Heart right ventricle (tissue), 16 donors: Measurements from ENCODE around the gene SLX9. TPM values are rescaled to one million over a fixed set of nuclear protein-coding genes. Genes with fewer than 3 reads are reported as not detected.

Experiments used
- ATAC-seq, 8 donors: fragments of 200-7000 bp; cut with Tn5 transposase; one replicate each; pipeline ENCODE4 v1.9.1; 2020; ENCODE audit warnings: mild to moderate bottlenecking in 8 of 8, moderate library complexity in 8 of 8, moderate number of reproducible peaks in 1 of 8
- DNase-seq, 2 donors: peaks; one replicate each; pipeline ENCODE4 v3.0.0-alpha.2; 2020
- H3K27ac ChIP-seq, 10 donors: fragments of 200-600 bp; sonication (generic) in 2 of 10; one replicate each; pipeline versions ENCODE4 v1.5.0 to v1.8.0; 2020 to 2022; ENCODE audit warnings: mild to moderate bottlenecking in 3 of 10
- H3K27me3 ChIP-seq, 7 donors: fragments of 200-600 bp; one replicate each; pipeline ENCODE4 v1.8.0; 2021 to 2022; ENCODE audit warnings: mild to moderate bottlenecking in 2 of 7
- H3K36me3 ChIP-seq, 9 donors: fragments of 200-600 bp; sonication (generic) in 1 of 9; one replicate each; pipeline versions ENCODE4 v1.5.0 to v1.8.0; 2020 to 2022; ENCODE audit warnings: mild to moderate bottlenecking in 2 of 9
- H3K4me1 ChIP-seq, 9 donors: fragments of 200-600 bp; sonication (generic) in 1 of 9; one replicate each; pipeline versions ENCODE4 v1.5.0 to v1.8.0; 2020 to 2022; ENCODE audit warnings: mild to moderate bottlenecking in 4 of 9
- H3K4me3 ChIP-seq, 10 donors: fragments of 200-600 bp; sonication (generic) in 2 of 10; one replicate each; pipeline versions ENCODE4 v1.5.0 to v1.8.0; 2020 to 2022; ENCODE audit warnings: mild to moderate bottlenecking in 7 of 10, moderate library complexity in 2 of 10
- H3K9me3 ChIP-seq, 11 donors: fragments of 200-600 bp in 10 of 11; sonication (generic) in 2 of 11; one replicate each; pipeline versions ENCODE4 v1.5.0 to v1.8.0; 2013 to 2022; ENCODE audit warnings: mild to moderate bottlenecking in 2 of 11, control low read depth in 1 of 11, moderate library complexity in 1 of 11
- WGBS, 2 donors: extraction: QIAGEN DNeasy Blood & Tissue Kit; methylation state at CpG; one replicate each; pipeline ENCODE4 v1.1.7; 2013; ENCODE audit warnings: inconsistent platforms in 1 of 2; 5-methylcytosine and 5-hydroxymethylcytosine counted together
- intact Hi-C, 10 donors: fragments of 100-400 bp; cut with DNase I; formaldehyde crosslinking; loops; one replicate each; pipeline versions ENCODE4 v1.11.1 to v1.14.2; 2022
- polyA plus RNA-seq, 2 donors: library from polyadenylated mRNA; stranded (reverse); fragments of 200-250 nt; gene quantifications; one replicate each; pipeline ENCODE4 v1.2.3, GENCODE V29; 2013
- total RNA-seq, 10 donors: library from RNA; stranded (reverse); fragmentation: NEBNext Ultra II Directional in 3 of 10; extraction: Animal tissue kit (Norgen Biotek cat#: 25700) in 3 of 10; gene quantifications; one replicate each; pipeline versions ENCODE4 v1.2.1 to v1.2.4, GENCODE V29; 2021 to 2023
- TF ChIP-seq, protein P1 (sequence below), 9 donors: fragments of 200-600 bp; sonication (generic) in 2 of 9; IDR thresholded peaks; one replicate each; pipeline versions ENCODE4 v1.5.0 to v1.8.0; 2021 to 2022; ENCODE audit warnings: antibody characterized with exemption in 9 of 9, mild to moderate bottlenecking in 5 of 9, moderate library complexity in 1 of 9
- donor health status: Arrhythmogenic right ventricular cardiomyopathy.
- donor health status: ischemic (EF 13 %, LVEDD 7.1; RV severe dilation, severe dysfunction).
- donor health status: healthy with polysubstance abuse.
- donor health status: DM: no; HTN: yes; CAD: no.
- donor health status: DM: no; HTN: no; CAD: no.
- donor health status: ischemic (EF 25% LVEDD 6.9; RV normal size, moderate dysfunction).
- donor health status: ischemic (EF 25% LVEDD 5.7; RV mildly dilated, moderate dysfunction).
- donor health status: healthy.
- donor health status: DM: yes; HTN: yes; CAD: no.
- donor health status: Ischemic cardiomyopathy.
- donor health status: ischemic (EF 35%, LVEDD 5.7; RV mildly dilated, moderate dysfunction).
- donor health status: nonischemic (EF 11% LVEDD 7.7; RV severe dilation, severe dysfunction).
- donor health status: DM: yes; HTN: yes; CAD: no.
- donor health status: PGD.
- donor health status: ischemic (EF 29% LVEDD 5.4; RV normal size, mild dysfunction).
- donor health status: nonischemic (EF 23%, LVEDD 6.1; RV moderate dilation, normal function).

SLX9 gene
- total and polyA plus RNA-seq, 12 donors = 42.4 to 83.6 (median 57.3) TPM

DNA sequence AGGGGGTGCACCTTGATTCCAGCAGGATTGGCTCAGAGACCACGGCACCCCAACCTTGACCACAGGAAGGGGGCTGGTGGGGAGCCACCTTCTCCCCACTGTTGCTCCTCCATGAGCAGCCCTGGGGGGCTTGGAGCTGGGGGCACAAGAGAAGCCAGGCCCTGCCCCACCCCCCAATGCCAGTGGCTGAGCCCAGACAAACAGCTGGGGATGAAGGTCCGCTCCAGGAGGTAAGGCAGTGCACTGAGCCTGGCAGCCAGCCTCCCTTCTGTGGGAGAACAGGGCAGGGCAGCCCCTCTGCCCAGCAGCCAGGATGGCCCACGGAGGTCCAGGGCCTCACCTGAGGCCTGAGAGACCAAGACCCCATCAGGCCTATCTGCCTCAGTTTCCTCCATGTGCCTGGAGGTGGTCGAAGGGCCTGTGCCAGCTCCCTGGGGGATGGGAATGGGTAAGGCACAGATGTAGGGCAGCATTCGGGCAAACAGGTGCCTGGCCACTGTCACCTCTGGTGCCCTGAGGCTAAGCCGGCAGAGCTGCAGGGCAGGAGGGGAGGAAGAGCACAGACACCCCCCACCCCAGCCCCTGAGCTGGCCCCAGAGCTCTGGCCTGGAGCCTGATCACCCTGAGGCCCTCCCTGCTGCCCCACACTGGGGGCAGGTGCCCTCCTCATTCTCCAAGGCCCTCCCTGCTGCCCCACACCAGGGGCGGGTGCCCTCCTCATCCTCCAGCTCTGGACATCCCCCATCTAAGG is 26.2 kb upstream of the SLX9 start:
- intact Hi-C loops = no loop called here
- Histone ChIP-seq H3K36me3 (peaks cover 0 to 30% (median 0%) of the 10 kb centered on the region in 9 donors), H3K27me3 (peaks cover 0 to 13% (median 9%) of the 10 kb centered on the region in 7 donors), H3K4me3 (peak overlapping the region in 1 of 10 donors; percentile 39), H3K4me1 (peaks cover 0 to 94% (median 6%) of the 10 kb centered on the region in 9 donors), H3K27ac (peak overlapping the region in 3 of 10 donors; percentile 29 to 90 (median 69)), H3K9me3 (no peaks in the 10 kb centered on the region)
- WGBS, 2 donors = 87 to 90% methylated on average over 7 of the region's 7 CpGs
- no peak for DNase-seq
- ATAC-seq = no peak
- TF ChIP-seq, protein P1, sequence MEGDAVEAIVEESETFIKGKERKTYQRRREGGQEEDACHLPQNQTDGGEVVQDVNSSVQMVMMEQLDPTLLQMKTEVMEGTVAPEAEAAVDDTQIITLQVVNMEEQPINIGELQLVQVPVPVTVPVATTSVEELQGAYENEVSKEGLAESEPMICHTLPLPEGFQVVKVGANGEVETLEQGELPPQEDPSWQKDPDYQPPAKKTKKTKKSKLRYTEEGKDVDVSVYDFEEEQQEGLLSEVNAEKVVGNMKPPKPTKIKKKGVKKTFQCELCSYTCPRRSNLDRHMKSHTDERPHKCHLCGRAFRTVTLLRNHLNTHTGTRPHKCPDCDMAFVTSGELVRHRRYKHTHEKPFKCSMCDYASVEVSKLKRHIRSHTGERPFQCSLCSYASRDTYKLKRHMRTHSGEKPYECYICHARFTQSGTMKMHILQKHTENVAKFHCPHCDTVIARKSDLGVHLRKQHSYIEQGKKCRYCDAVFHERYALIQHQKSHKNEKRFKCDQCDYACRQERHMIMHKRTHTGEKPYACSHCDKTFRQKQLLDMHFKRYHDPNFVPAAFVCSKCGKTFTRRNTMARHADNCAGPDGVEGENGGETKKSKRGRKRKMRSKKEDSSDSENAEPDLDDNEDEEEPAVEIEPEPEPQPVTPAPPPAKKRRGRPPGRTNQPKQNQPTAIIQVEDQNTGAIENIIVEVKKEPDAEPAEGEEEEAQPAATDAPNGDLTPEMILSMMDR (IDR thresholded peaks at IDR 0.05) = no peak

DNA sequence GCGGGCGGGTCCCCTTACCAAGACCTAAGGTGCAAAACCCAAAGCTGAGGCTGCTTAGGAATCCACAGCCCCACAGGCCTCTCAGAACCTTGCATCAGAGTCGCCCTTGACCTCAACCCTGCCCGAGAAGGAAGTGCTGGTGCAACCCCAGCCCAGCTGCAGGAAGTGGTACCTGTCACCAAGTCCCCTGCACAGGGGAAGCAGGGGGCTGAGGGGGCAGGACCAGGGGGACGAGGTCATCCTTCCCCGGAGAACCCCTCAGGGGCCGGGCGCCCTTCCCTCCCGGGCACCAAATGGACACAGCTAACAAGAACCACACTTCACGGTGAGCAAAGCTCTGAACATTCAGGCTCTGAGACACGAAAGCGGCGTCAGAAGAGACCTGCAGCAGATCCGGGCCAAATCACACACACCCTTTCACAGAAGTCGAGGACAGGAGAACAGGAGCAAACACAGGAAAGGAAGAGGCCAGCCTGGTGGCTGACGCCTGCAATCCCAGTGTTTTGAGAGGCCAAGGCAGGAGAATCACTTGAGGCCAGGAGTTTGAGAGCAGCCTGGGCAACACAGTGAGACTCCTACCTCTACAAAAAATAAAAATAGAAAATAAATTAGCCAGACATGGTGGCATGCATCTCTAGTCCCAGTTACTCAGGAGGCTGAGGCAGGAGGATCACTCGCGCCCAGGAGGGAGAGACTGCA is 25.5 kb upstream of the SLX9 start:
- H3K4me1 ChIP-seq = peaks cover 0 to 88% (median 6%) of the 10 kb centered on the region in 9 donors
- H3K27me3 ChIP-seq = peaks cover 0 to 18% (median 14%) of the 10 kb centered on the region in 7 donors
- TF ChIP-seq, protein P1 (IDR thresholded peaks at IDR 0.05) = no peak
- no peak for DNase-seq
- WGBS, 2 donors = 82 to 89% methylated on average over 18 of the region's 18 CpGs
- H3K36me3 ChIP-seq = peaks cover 0 to 24% (median 0%) of the 10 kb centered on the region in 9 donors
- ATAC-seq = peak in 2 of 8 donors; percentile 24 to 29
- H3K4me3 ChIP-seq = peak overlapping the region in 1 of 10 donors; percentile 39
- peak overlapping the region in 3 of 10 donors; percentile 4 to 90 (median 69) for H3K27ac ChIP-seq
- no peaks in the 10 kb centered on the region for H3K9me3 ChIP-seq
- intact Hi-C loops = no loop called here

DNA sequence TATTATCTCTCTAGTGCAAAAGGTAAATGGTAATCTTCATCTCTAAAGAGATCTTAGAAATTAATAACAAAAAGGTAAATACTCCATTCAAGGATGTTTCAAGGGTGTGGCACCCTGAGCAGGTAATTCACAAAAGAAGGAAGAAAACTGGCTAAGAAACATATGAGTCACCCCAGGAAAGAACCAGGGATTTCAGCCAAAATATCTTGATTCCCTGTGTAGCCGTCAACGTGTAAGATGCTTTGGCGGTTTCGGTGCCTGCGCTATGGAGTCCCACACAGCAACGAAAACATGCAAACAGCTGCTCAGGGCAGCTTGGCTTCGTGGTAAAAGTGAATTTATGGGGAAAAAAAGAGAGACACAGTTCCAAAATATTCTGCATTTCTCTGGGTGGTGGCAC is 22.9 kb upstream of the SLX9 start:
- no peak for ATAC-seq
- 49 to 66% methylated on average over 7 of the region's 7 CpGs for WGBS, 2 donors
- peaks cover 0 to 12% (median 0%) of the 10 kb centered on the region in 9 donors for H3K36me3 ChIP-seq
- intact Hi-C loops = no loop called here
- TF ChIP-seq, protein P1 (IDR thresholded peaks at IDR 0.05) = no peak
- peaks cover 0 to 69% (median 0%) of the 10 kb centered on the region in 9 donors for H3K4me1 ChIP-seq
- DNase-seq = no peak
- H3K4me3 ChIP-seq = peak overlapping the region in 1 of 10 donors; percentile 72
- peak overlapping the region in 1 of 10 donors; percentile 96 for H3K27ac ChIP-seq
- no peaks in the 10 kb centered on the region for H3K9me3 ChIP-seq
- peaks cover 0 to 44% (median 28%) of the 10 kb centered on the region in 7 donors for H3K27me3 ChIP-seq

DNA sequence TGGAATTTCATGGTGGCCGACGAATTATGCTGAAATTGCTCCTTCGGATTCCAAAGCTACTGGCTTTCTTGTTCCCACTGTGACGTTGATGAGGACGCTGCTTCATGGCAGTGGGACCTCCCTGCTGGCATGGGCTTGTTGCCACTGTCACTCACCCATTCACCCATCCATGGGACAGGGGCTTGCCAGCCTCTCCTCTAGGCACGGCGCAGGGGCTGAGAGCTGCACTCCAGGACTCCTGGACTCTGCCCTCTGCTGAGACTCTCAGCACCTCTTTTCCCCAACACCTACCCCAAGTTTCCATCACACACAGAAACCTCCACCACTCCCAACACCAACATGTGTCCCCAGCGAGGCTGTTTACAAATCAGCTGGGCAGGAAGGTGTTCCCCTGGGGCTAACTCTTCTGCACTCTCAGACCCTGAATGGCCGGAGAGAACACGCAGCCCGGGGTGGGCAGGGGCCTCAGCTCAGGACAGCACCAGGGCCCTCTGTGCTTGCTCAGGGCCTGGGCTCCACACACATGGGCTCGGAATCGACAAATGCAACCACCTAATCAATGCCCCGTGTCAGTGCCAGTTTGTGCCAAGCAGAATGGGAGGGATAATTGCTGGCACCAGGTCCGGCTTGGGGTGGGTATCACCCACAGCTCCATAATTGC is 22.3 kb upstream of the SLX9 start:
- DNase-seq (no peak), ATAC-seq (no peak)
- intact Hi-C loops = no loop called here
- H3K4me3 ChIP-seq = peak overlapping the region in 1 of 10 donors; percentile 72
- H3K27ac ChIP-seq = peak overlapping the region in 1 of 10 donors; percentile 96
- H3K36me3 ChIP-seq = peaks cover 0 to 12% (median 0%) of the 10 kb centered on the region in 9 donors
- WGBS, 2 donors = 80 to 91% methylated on average over 15 of the region's 15 CpGs
- no peaks in the 10 kb centered on the region for H3K9me3 ChIP-seq
- peaks cover 0 to 69% (median 0%) of the 10 kb centered on the region in 9 donors for H3K4me1 ChIP-seq
- TF ChIP-seq, protein P1 (IDR thresholded peaks at IDR 0.05) = no peak
- peaks cover 0 to 48% (median 28%) of the 10 kb centered on the region in 7 donors for H3K27me3 ChIP-seq
